HEK293T (cell line): ENCODE data around the gene NSG1.

ENCODE experiments used
- ARNT ChIP-seq: fragments of 450-650 bp; IDR thresholded peaks from 2 replicates; pipeline ENCODE4 v1.6.1; 2017; ENCODE audit warnings: mild to moderate bottlenecking
- CTBP1 ChIP-seq: fragments of 450-650 bp; IDR thresholded peaks from 2 replicates; pipeline ENCODE4 v1.6.1; 2016; ENCODE audit warnings: borderline replicate concordance
- FOXA1 ChIP-seq: fragments of 450-650 bp; IDR thresholded peaks from 2 replicates; pipeline ENCODE4 v1.6.1; 2016; ENCODE audit warnings: mild to moderate bottlenecking
- FOXK2 ChIP-seq: fragments of 450-650 bp; IDR thresholded peaks from 2 replicates; pipeline ENCODE4 v1.6.1; 2016; ENCODE audit warnings: mild to moderate bottlenecking
- FOXM1 ChIP-seq: fragments of 450-650 bp; IDR thresholded peaks from 2 replicates; pipeline ENCODE4 v1.6.1; 2017; ENCODE audit warnings: mild to moderate bottlenecking, borderline replicate concordance
- LEF1 ChIP-seq: fragments of 450-650 bp; IDR thresholded peaks from 2 replicates; pipeline ENCODE4 v1.6.1; 2017; ENCODE audit warnings: mild to moderate bottlenecking, borderline replicate concordance
- NFRKB ChIP-seq: fragments of 450-650 bp; IDR thresholded peaks from 2 replicates; pipeline ENCODE4 v1.6.1; 2016; ENCODE audit warnings: mild to moderate bottlenecking, moderate library complexity
- TARDBP ChIP-seq: fragments of 450-650 bp; IDR thresholded peaks from 2 replicates; pipeline ENCODE4 v1.6.1; 2016

DNA sequence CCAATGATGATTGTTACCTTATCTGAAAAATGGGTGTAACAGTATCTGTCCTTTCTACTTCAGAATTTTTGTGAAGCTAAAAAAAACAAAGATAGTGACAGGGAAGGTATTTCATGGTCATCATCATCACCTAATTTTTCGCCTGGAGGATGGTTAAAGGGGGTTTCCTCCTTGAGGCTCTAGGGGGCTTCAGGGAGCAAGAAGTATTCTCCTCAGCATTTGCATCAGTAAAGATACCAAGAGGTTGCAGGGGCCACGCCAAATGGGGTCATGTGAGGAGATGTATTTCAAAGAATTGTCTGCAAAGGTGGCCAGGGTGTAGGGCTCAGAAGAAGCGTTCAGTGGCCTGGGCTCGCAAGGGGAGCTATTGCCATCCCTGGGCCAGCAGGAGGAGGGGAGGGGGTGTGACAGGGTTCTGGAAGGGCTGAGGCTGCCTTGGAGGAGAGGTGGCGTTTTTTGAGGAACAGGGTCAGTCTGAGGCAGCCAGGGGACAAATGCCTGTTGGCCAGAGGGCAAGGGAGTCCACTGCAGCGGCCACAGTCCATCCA is 7.3 kb upstream of the NSG1 start:
- no peak for TF ChIP-seq CTBP1
- no peak for TF ChIP-seq FOXA1
- TF ChIP-seq FOXM1: no peak
- no peak for TF ChIP-seq LEF1
- no peak for TF ChIP-seq NFRKB
- no peak for TF ChIP-seq TARDBP
- TF ChIP-seq ARNT: no peak
- no peak for TF ChIP-seq FOXK2
